Upper lobe of left lung (tissue), 6 donors: ENCODE results near the gene GINS2. TPM values are rescaled to one million over a fixed set of nuclear protein-coding genes. Genes with fewer than 3 reads are reported as not detected.
A peak's percentile ranks its signal among the peaks of the same experiment; 100 is the strongest.

Experiments
- ATAC-seq, 2 donors: fragments of 200-7000 bp; cut with Tn5 transposase; one replicate each; pipeline ENCODE4 v1.9.1; 2022; ENCODE audit warnings: mild to moderate bottlenecking in 2 of 2, moderate library complexity in 2 of 2; ENCODE audit not compliant: low FRiP score in 2 of 2
- DNase-seq, 2 donors: peaks; one replicate each; pipeline ENCODE4 v3.0.0-alpha.2; 2019 to 2020
- H3K27ac ChIP-seq, 4 donors: fragments of 200-600 bp; sonication (generic); one replicate each; pipeline ENCODE4 v1.5.1; 2016 to 2019
- H3K27me3 ChIP-seq, 4 donors: fragments of 200-600 bp; sonication (generic); one replicate each; pipeline ENCODE4 v1.5.1; 2017 to 2019
- H3K36me3 ChIP-seq, 4 donors: fragments of 200-600 bp; sonication (generic); one replicate each; pipeline ENCODE4 v1.5.1; 2016 to 2019
- H3K4me1 ChIP-seq, 4 donors: fragments of 200-600 bp; sonication (generic); one replicate each; pipeline ENCODE4 v1.5.1; 2018 to 2019
- H3K4me3 ChIP-seq, 4 donors: fragments of 200-600 bp; sonication (generic); one replicate each; pipeline ENCODE4 v1.5.1; 2017 to 2019; ENCODE audit warnings: mild to moderate bottlenecking in 2 of 4, moderate library complexity in 1 of 4
- H3K9me3 ChIP-seq, 4 donors: fragments of 200-600 bp; sonication (generic); one replicate each; pipeline ENCODE4 v1.5.1; 2018 to 2019
- CTCF ChIP-seq, 6 experiments: fragments of 450-650 bp in 4 of 6; fragments of 200-600 bp in 2 of 6; sonication (generic) in 2 of 6; IDR thresholded peaks; one replicate each; pipeline ENCODE4 v1.5.1; 2016 to 2019; ENCODE audit warnings: antibody characterized with exemption in 6 of 6
- EP300 ChIP-seq, 4 donors: sonication (generic); formaldehyde crosslinking; IDR thresholded peaks; one replicate each; pipeline ENCODE4 v1.5.1; 2017; ENCODE audit warnings: antibody characterized with exemption in 4 of 4, control low read depth in 2 of 4
- POLR2A ChIP-seq, 4 donors: fragments of 450-650 bp; IDR thresholded peaks; one replicate each; pipeline ENCODE4 v1.5.1; 2016 to 2017; ENCODE audit warnings: antibody characterized with exemption in 4 of 4, mild to moderate bottlenecking in 2 of 4
- POLR2AphosphoS5 ChIP-seq, 2 donors: sonication (generic); formaldehyde crosslinking; IDR thresholded peaks; one replicate each; pipeline ENCODE4 v1.5.1; 2017; ENCODE audit warnings: antibody characterized with exemption in 2 of 2
- WGBS, 2 donors: methylation state at CpG; one replicate each; pipeline ENCODE4 v1.1.5; 2017 to 2018; 5-methylcytosine and 5-hydroxymethylcytosine counted together
- total RNA-seq, 6 donors: library from RNA; depleted of rRNA in 4 of 6; stranded (reverse); fragments of >200 nt in 4 of 6; gene quantifications; one replicate each; pipeline versions ENCODE4 v1.1.0 to v1.2.1, GENCODE V29; 2016 to 2021
- donor health status: DM: no; HTN: no; CAD: no; lungs with moderate emphysema.
- donor health status: DM: no; HTN: yes; CAD: no; lungs with severe emphysema.

The GINS2 gene
- total RNA-seq, 6 donors from 2014 or later: 0.39 to 0.91 (median 0.75) TPM; not detected in 2

GRCh38 chr16:85629326-85629725 is 59.4 kb downstream of the GINS2 start:
- peak in 1 of 2 donors; percentile 40 for DNase-seq
- Histone ChIP-seq H3K4me3 (no peak overlapping the region), H3K27me3 (no peaks in the 10 kb centered on the region), H3K36me3 (peaks cover 3 to 10% (median 6%) of the 10 kb centered on the region in 4 donors), H3K27ac (no peak overlapping the region), H3K4me1 (peaks cover 38 to 53% (median 41%) of the 10 kb centered on the region in 4 donors), H3K9me3 (peaks cover 0 to 11% (median 3%) of the 10 kb centered on the region in 4 donors)
- ATAC-seq: no peak
- TF ChIP-seq EP300 (IDR thresholded peaks at IDR 0.05) (no peak), CTCF (IDR thresholded peaks at IDR 0.05) (no peak), POLR2AphosphoS5 (IDR thresholded peaks at IDR 0.05) (no peak), POLR2A (IDR thresholded peaks at IDR 0.05) (no peak)
- 98 to 100% methylated on average over 5 to 10 of the region's 10 CpGs for WGBS, 2 donors

GRCh38 chr16:85628645-85629044 is 60.1 kb downstream of the GINS2 start:
- DNase-seq (peak in 1 of 2 donors; percentile 36), ATAC-seq (no peak)
- Histone ChIP-seq H3K9me3 (peaks cover 0 to 11% (median 3%) of the 10 kb centered on the region in 4 donors), H3K27ac (no peak overlapping the region), H3K4me3 (no peak overlapping the region), H3K36me3 (peaks cover 0 to 10% (median under 1%) of the 10 kb centered on the region in 4 donors), H3K4me1 (peaks cover 44 to 53% (median 47%) of the 10 kb centered on the region in 4 donors), H3K27me3 (no peaks in the 10 kb centered on the region)
- TF ChIP-seq EP300 (IDR thresholded peaks at IDR 0.05): no peak
- TF ChIP-seq CTCF (IDR thresholded peaks at IDR 0.05): no peak
- TF ChIP-seq POLR2AphosphoS5 (IDR thresholded peaks at IDR 0.05): no peak
- no peak for TF ChIP-seq POLR2A (IDR thresholded peaks at IDR 0.05)
- 91 to 96% methylated on average over 8 to 14 of the region's 14 CpGs for WGBS, 2 donors

GRCh38 chr16:85628265-85628556 is 60.5 kb downstream of the GINS2 start:
- no peak for DNase-seq
- H3K27ac ChIP-seq: no peak overlapping the region
- no peaks in the 10 kb centered on the region for H3K27me3 ChIP-seq
- H3K4me1 ChIP-seq: peaks cover 47 to 55% (median 50%) of the 10 kb centered on the region in 4 donors
- ATAC-seq: no peak
- H3K4me3 ChIP-seq: no peak overlapping the region
- H3K9me3 ChIP-seq: peaks cover 0 to 11% (median 3%) of the 10 kb centered on the region in 4 donors
- no peak for TF ChIP-seq POLR2AphosphoS5 (IDR thresholded peaks at IDR 0.05)
- TF ChIP-seq EP300 (IDR thresholded peaks at IDR 0.05): no peak
- TF ChIP-seq POLR2A (IDR thresholded peaks at IDR 0.05): no peak
- no peak for TF ChIP-seq CTCF (IDR thresholded peaks at IDR 0.05)
- peaks cover 0 to 10% (median 0%) of the 10 kb centered on the region in 4 donors for H3K36me3 ChIP-seq
- WGBS, 2 donors: 82 to 90% methylated on average over 5 of the region's 5 CpGs

GRCh38 chr16:85627526-85628264 is 61.1 kb downstream of the GINS2 start:
- 78 to 87% methylated on average over 15 to 30 of the region's 30 CpGs for WGBS, 2 donors
- Histone ChIP-seq H3K4me3 (no peak overlapping the region), H3K27me3 (no peaks in the 10 kb centered on the region), H3K9me3 (peaks cover 0 to 11% (median 3%) of the 10 kb centered on the region in 4 donors), H3K27ac (peak overlapping the region in 1 of 4 donors; percentile 4), H3K36me3 (peaks cover 0 to 10% (median 0%) of the 10 kb centered on the region in 4 donors), H3K4me1 (peaks cover 47 to 60% (median 51%) of the 10 kb centered on the region in 4 donors)
- ATAC-seq: no peak
- no peak for TF ChIP-seq EP300 (IDR thresholded peaks at IDR 0.05)
- no peak for TF ChIP-seq CTCF (IDR thresholded peaks at IDR 0.05)
- no peak for TF ChIP-seq POLR2A (IDR thresholded peaks at IDR 0.05)
- TF ChIP-seq POLR2AphosphoS5 (IDR thresholded peaks at IDR 0.05): no peak
- peak in 1 of 2 donors; percentile 76 for DNase-seq
